Mesenchymal stem cell (in vitro differentiated cells and primary cell): ENCODE measurements around the gene MISP.
A peak's percentile ranks its signal among the peaks of the same experiment; 100 is the strongest.

Source experiments
- DNase-seq: peaks from one replicate; pipeline ENCODE4 v3.0.0-alpha.2; 2013
- H2AFZ ChIP-seq: one replicate; pipeline ENCODE4 v1.6.1; 2013; ENCODE audit warnings: low read depth, mild to moderate bottlenecking, control low read depth, inconsistent platforms, low read length, moderate library complexity
- H2AK5ac ChIP-seq: 2 replicates; pipeline ENCODE4 v1.6.1; 2013; ENCODE audit warnings: low read length, moderate library complexity, mild to moderate bottlenecking, inconsistent platforms; ENCODE audit not compliant: severe bottlenecking
- H2BK120ac ChIP-seq: one replicate; pipeline ENCODE4 v1.6.1; 2013; ENCODE audit warnings: low read depth, mild to moderate bottlenecking, inconsistent platforms, low read length, moderate library complexity
- H2BK12ac ChIP-seq, 2 experiments: one replicate each; pipeline ENCODE4 v1.6.1; 2013; ENCODE audit warnings: inconsistent platforms in 2 of 2, low read length in 2 of 2, mild to moderate bottlenecking in 2 of 2, moderate library complexity in 2 of 2, control low read depth in 1 of 2
- H2BK15ac ChIP-seq: one replicate; pipeline ENCODE4 v1.6.1; 2013; ENCODE audit warnings: mild to moderate bottlenecking, low read depth, inconsistent platforms; ENCODE audit not compliant: poor library complexity, severe bottlenecking
- H2BK5ac ChIP-seq: 2 replicates; pipeline ENCODE4 v1.6.1; 2013; ENCODE audit warnings: low read depth, mild to moderate bottlenecking, low read length, control low read depth, inconsistent platforms; ENCODE audit not compliant: poor library complexity, severe bottlenecking
- H3K14ac ChIP-seq, 2 experiments: one replicate each; pipeline ENCODE4 v1.6.1; 2013; ENCODE audit warnings: inconsistent platforms in 2 of 2, low read length in 2 of 2, control low read depth in 1 of 2, mild to moderate bottlenecking in 1 of 2, moderate library complexity in 1 of 2
- H3K18ac ChIP-seq, 2 experiments: one replicate each; pipeline ENCODE4 v1.6.1; 2013; ENCODE audit warnings: inconsistent platforms in 2 of 2, low read length in 2 of 2, control low read depth in 1 of 2, low read depth in 1 of 2, mild to moderate bottlenecking in 1 of 2
- H3K23ac ChIP-seq, 2 experiments: one replicate each; pipeline ENCODE4 v1.6.1; 2013; ENCODE audit warnings: inconsistent platforms in 2 of 2, low read length in 2 of 2, mild to moderate bottlenecking in 2 of 2, moderate library complexity in 2 of 2, control low read depth in 1 of 2
- H3K27ac ChIP-seq: 2 replicates; pipeline ENCODE4 v1.5.1; 2013; ENCODE audit warnings: mild to moderate bottlenecking, moderate library complexity, low read length, control low read depth, inconsistent platforms; ENCODE audit not compliant: poor library complexity, severe bottlenecking
- H3K27me3 ChIP-seq, 2 experiments: 2 replicates each; pipeline versions ENCODE4 v1.6.1 to v1.7.0; 2013; ENCODE audit warnings: low read length in 2 of 2, mild to moderate bottlenecking in 2 of 2, moderate library complexity in 2 of 2, control low read depth in 1 of 2, inconsistent platforms in 1 of 2; ENCODE audit not compliant: control insufficient read depth in 1 of 2, insufficient read depth in 1 of 2
- H3K36me3 ChIP-seq, 2 experiments: 2 replicates each; pipeline versions ENCODE4 v1.6.1 to v1.7.0; 2013; ENCODE audit warnings: low read length in 2 of 2, control low read depth in 1 of 2, inconsistent platforms in 1 of 2, low read depth in 1 of 2, mild to moderate bottlenecking in 1 of 2; ENCODE audit not compliant: insufficient read depth in 2 of 2, control insufficient read depth in 1 of 2
- H3K4ac ChIP-seq, 2 experiments: one replicate each; pipeline ENCODE4 v1.6.1; 2013; ENCODE audit warnings: inconsistent platforms in 2 of 2, low read length in 2 of 2, mild to moderate bottlenecking in 2 of 2, moderate library complexity in 2 of 2, control low read depth in 1 of 2, low read depth in 1 of 2
- H3K4me1 ChIP-seq: 2 replicates; pipeline ENCODE4 v1.6.1; 2013; ENCODE audit warnings: low read depth, low read length, control low read depth; ENCODE audit not compliant: control insufficient read depth, insufficient read depth
- H3K4me2 ChIP-seq: 2 replicates; pipeline ENCODE4 v1.6.1; 2013; ENCODE audit warnings: low read length, mild to moderate bottlenecking, inconsistent platforms; ENCODE audit not compliant: poor library complexity, severe bottlenecking
- H3K4me3 ChIP-seq, 2 experiments: 2 replicates each; pipeline versions ENCODE4 v1.5.1 to v1.7.0; 2013; ENCODE audit warnings: low read length in 2 of 2, mild to moderate bottlenecking in 2 of 2, control low read depth in 1 of 2, low read depth in 1 of 2; ENCODE audit not compliant: insufficient read depth in 1 of 2
- H3K79me1 ChIP-seq: replicated peaks from 2 replicates; pipeline ENCODE4 v1.6.1; 2013; ENCODE audit warnings: mild to moderate bottlenecking, control low read depth, low read length, inconsistent platforms; ENCODE audit not compliant: poor library complexity, severe bottlenecking
- H3K9ac ChIP-seq: 2 replicates; pipeline ENCODE4 v1.7.0; 2013; ENCODE audit warnings: mild to moderate bottlenecking, low read length, moderate library complexity
- H3K9me3 ChIP-seq: 2 replicates; pipeline ENCODE4 v1.7.0; 2013; ENCODE audit warnings: mild to moderate bottlenecking, low read length; ENCODE audit not compliant: control insufficient read depth
- H4K8ac ChIP-seq: one replicate; pipeline ENCODE4 v1.6.1; 2013; ENCODE audit warnings: inconsistent platforms, mild to moderate bottlenecking, low read length, moderate library complexity
- H4K91ac ChIP-seq: one replicate; pipeline ENCODE4 v1.6.1; 2013; ENCODE audit warnings: mild to moderate bottlenecking, low read length, inconsistent platforms
- WGBS: methylation state at CpG from one replicate; pipeline ENCODE4 v1.1.7; 2013; ENCODE audit warnings: mixed read lengths; 5-methylcytosine and 5-hydroxymethylcytosine counted together

MISP gene

DNA sequence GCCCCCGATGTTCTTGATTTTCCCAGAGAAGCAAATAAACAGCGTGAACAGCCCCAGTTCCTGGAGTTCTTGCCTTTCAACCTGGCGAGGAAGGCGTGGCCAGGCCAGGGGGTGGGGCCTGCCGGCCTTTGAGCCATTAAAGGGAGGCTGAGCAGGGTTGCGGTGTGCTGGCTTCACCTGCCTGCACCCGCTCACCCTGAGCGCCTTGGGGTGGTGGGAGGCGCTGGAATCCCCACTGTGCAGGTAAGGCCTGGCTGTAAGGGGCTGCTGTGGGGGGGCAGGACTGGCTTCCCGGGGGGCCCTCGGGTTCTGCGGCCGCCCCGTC is 2.7 kb upstream of the MISP start:
- no peak overlapping the region for H3K27ac ChIP-seq
- H3K9me3 ChIP-seq = peaks cover 16% of the 10 kb centered on the region
- H2BK15ac ChIP-seq = no peak overlapping the region
- WGBS = 85% methylated on average over 9 of the region's 14 CpGs
- H2BK12ac ChIP-seq = no peak overlapping the region
- no peak overlapping the region for H3K4ac ChIP-seq
- H2AFZ ChIP-seq = no peak overlapping the region
- H2BK5ac ChIP-seq = no peak overlapping the region
- H4K8ac ChIP-seq = no peak overlapping the region
- DNase-seq = no peak
- H3K9ac ChIP-seq = no peak overlapping the region
- no peaks in the 10 kb centered on the region for H3K27me3 ChIP-seq
- H3K4me2 ChIP-seq = no peak overlapping the region
- peaks cover 17% of the 10 kb centered on the region for H3K4me1 ChIP-seq
- H2AK5ac ChIP-seq = no peak overlapping the region
- peaks cover 7 to 23% of the 10 kb centered on the region in 2 experiments for H3K36me3 ChIP-seq
- H3K79me1 ChIP-seq = no peaks in the 10 kb centered on the region
- no peak overlapping the region for H3K4me3 ChIP-seq
- H3K18ac ChIP-seq = no peak overlapping the region
- no peak overlapping the region for H4K91ac ChIP-seq
- no peak overlapping the region for H3K14ac ChIP-seq
- no peak overlapping the region for H3K23ac ChIP-seq
- H2BK120ac ChIP-seq = no peak overlapping the region

DNA sequence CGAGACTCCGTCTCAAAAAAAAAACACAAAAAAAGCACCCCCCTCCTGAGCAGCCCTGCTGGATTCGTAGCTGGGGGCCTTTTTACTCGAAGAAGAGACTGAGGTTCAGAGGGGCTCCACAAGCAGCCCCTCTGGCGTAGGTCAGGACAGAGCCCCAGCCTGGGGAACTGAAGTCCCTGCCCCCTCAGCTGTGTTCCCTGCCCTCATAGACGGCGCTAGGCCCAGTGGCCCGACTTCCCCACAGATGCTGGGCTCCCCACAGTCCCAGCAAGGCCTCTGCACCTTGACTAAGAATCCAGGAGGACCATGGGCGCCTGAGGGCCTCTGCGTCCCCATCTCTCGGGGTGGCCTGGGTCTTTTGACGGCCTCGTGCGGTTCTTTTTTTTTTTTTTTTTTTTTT is 1.1 kb upstream of the MISP start:
- H3K9me3 ChIP-seq = peaks cover 12% of the 10 kb centered on the region
- H2AFZ ChIP-seq = no peak overlapping the region
- no peak overlapping the region for H2AK5ac ChIP-seq
- no peak overlapping the region for H2BK15ac ChIP-seq
- DNase-seq = no peak
- H3K27ac ChIP-seq = no peak overlapping the region
- peaks cover 6 to 21% of the 10 kb centered on the region in 2 experiments for H3K36me3 ChIP-seq
- no peak overlapping the region for H2BK12ac ChIP-seq
- H3K18ac ChIP-seq = no peak overlapping the region
- H3K4me1 ChIP-seq = peaks cover 20% of the 10 kb centered on the region
- no peak overlapping the region for H2BK5ac ChIP-seq
- H3K4me2 ChIP-seq = no peak overlapping the region
- H3K23ac ChIP-seq = no peak overlapping the region
- no peak overlapping the region for H4K8ac ChIP-seq
- H3K27me3 ChIP-seq = no peaks in the 10 kb centered on the region
- 85% methylated on average over 14 of the region's 14 CpGs for WGBS
- no peak overlapping the region for H3K14ac ChIP-seq
- H4K91ac ChIP-seq = no peak overlapping the region
- no peak overlapping the region for H3K4me3 ChIP-seq
- H3K4ac ChIP-seq = no peak overlapping the region
- no peak overlapping the region for H2BK120ac ChIP-seq
- no peak overlapping the region for H3K9ac ChIP-seq
- H3K79me1 ChIP-seq = no peaks in the 10 kb centered on the region

DNA sequence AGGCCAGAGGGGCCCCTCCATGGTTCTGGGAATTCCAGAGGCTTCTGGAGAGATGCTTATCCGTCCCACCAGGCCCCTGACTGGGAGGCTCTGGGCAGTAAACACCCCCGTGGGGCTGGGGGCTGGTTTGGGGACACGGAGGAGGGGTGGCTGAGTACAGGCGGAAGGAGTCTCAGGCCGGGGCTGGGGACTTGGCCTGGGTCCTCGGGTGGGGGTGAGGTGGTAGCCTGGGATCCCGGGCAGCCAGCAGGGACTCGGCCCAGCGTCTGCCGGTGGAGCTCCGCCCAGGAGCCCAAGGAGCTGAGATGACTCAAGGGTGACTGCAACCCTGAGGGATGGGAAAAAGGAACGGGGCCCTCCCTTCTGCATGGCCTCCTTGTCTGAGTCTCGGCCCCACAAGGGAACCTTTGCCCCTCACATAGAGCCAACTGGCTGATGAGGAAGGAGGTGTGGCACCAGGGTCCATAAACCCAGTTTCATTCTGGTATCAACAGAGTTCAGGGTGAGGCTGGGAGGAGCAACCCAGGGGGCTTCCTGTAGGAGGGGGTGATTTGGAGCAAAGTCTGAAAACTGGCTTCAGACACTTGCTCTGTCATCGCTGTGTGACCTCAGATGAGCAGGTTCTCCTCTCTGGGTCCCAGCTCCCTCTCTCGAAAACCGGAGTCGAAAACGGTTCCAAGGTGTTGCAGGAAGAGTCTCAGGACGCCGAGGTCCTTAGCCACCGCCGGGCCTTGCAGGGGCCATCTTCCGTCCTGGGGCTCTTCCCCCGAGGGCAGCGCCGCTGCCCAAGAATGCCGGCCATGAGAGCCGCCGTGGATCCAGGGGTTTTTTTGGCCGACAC is 809 bp downstream of the MISP start:
- no peak overlapping the region for H4K91ac ChIP-seq
- DNase-seq = peak; percentile 88
- no peak overlapping the region for H3K4me3 ChIP-seq
- H3K9ac ChIP-seq = peak overlapping the region; percentile 77
- H2BK5ac ChIP-seq = peak overlapping the region; percentile 26
- peak overlapping the region; percentile 36 for H3K27ac ChIP-seq
- H3K4ac ChIP-seq = no peak overlapping the region
- peaks cover 6 to 14% of the 10 kb centered on the region in 2 experiments for H3K36me3 ChIP-seq
- peak overlapping the region; percentile 23 for H2AK5ac ChIP-seq
- no peak overlapping the region for H2BK15ac ChIP-seq
- WGBS = 48% methylated on average over 22 of the region's 30 CpGs
- H3K9me3 ChIP-seq = peaks cover 9% of the 10 kb centered on the region
- H3K23ac ChIP-seq = no peak overlapping the region
- H3K79me1 ChIP-seq = no peaks in the 10 kb centered on the region
- H3K27me3 ChIP-seq = no peaks in the 10 kb centered on the region
- H3K4me2 ChIP-seq = peak overlapping the region; percentile 17
- peak overlapping the region; percentile 63 to 70 for H3K18ac ChIP-seq
- peak overlapping the region; percentile 83 for H4K8ac ChIP-seq
- no peak overlapping the region for H3K14ac ChIP-seq
- peaks cover 21% of the 10 kb centered on the region for H3K4me1 ChIP-seq
- no peak overlapping the region for H2BK120ac ChIP-seq
- H2BK12ac ChIP-seq = peak overlapping the region in 1 of 2 experiments; percentile 38
- H2AFZ ChIP-seq = no peak overlapping the region

DNA sequence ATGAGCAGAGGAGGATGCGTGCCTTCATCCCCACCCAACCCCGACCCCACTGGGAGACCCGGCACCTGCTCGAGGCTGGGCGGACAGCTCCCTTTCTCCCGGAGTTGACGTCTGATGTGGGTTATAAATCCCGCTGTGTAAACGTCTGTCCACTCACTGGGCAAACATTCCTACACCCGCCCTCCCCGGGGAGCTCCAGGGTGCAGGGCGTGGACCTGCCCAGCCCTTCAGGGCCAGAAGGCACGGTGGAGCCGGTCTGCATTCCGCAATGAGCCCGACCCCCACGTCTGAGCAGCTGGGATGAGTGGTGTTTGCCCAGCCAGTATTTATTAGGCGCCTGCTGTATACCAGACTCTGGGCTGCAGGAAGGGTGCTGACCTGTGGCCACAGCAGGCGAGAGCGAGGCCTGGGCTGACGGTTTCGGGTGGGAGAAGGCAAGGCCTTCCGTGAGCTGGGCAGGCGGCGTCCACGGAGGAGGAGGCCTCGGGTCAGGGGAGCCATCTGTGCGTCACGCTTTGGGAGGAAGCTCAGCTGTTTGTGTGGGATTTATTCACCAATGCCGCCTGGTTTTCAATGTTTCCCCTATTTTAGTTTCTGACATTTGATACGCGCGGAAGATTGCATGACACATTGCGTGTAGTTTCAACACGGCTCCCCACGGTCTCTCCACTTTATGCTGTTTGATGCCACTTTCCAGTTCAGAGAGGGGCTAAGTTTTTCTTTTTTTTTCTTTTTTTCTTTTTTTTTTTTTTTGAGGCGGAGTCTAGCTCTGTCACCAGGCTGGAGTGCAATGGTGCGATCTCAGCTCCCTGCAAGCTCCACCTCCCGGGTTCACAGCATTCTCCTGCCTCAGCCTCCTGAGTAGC is 2.0 kb downstream of the MISP start:
- H3K4ac ChIP-seq = peak overlapping the region in 1 of 2 experiments; percentile 24
- H3K27ac ChIP-seq = peak overlapping the region; percentile 97
- peak overlapping the region; percentile 33 for H4K8ac ChIP-seq
- H3K9me3 ChIP-seq = peaks cover 4% of the 10 kb centered on the region
- 57% methylated on average over 34 of the region's 39 CpGs for WGBS
- H3K14ac ChIP-seq = no peak overlapping the region
- no peak overlapping the region for H2BK15ac ChIP-seq
- peak overlapping the region; percentile 2 for H4K91ac ChIP-seq
- no peak overlapping the region for H3K23ac ChIP-seq
- peak overlapping the region; percentile 31 for H2AK5ac ChIP-seq
- H3K79me1 ChIP-seq = no peaks in the 10 kb centered on the region
- H3K27me3 ChIP-seq = no peaks in the 10 kb centered on the region
- peak overlapping the region in 1 of 2 experiments; percentile 33 for H3K4me3 ChIP-seq
- no peak overlapping the region for H2BK120ac ChIP-seq
- H2BK12ac ChIP-seq = peak overlapping the region in 1 of 2 experiments; percentile 15
- peak overlapping the region; percentile 81 for H3K9ac ChIP-seq
- peak overlapping the region in 1 of 2 experiments; percentile 91 for H3K18ac ChIP-seq
- DNase-seq = peak; percentile 76
- H3K36me3 ChIP-seq = peaks cover 2 to 3% of the 10 kb centered on the region in 2 experiments
- H2BK5ac ChIP-seq = peak overlapping the region; percentile 21
- H3K4me2 ChIP-seq = peak overlapping the region; percentile 44
- H2AFZ ChIP-seq = peak overlapping the region; percentile 21
- H3K4me1 ChIP-seq = peaks cover 24% of the 10 kb centered on the region
